Right lobe of liver (tissue), 4 donors: ENCODE results near the gene PON2.

Experiments
- CTCF ChIP-seq, 4 donors: fragments of 200-600 bp in 3 of 4; fragments of 450-650 bp in 1 of 4; IDR thresholded peaks; one replicate each; pipeline versions ENCODE4 v1.5.1 to v1.8.0; 2016 to 2022; ENCODE audit warnings: antibody characterized with exemption in 4 of 4, mild to moderate bottlenecking in 2 of 4
- POLR2A ChIP-seq: fragments of 450-650 bp; IDR thresholded peaks from one replicate; pipeline ENCODE4 v1.6.1; 2017; ENCODE audit warnings: antibody characterized with exemption, mild to moderate bottlenecking
- donor health status: DM: no; HTN: no; CAD: no.
- donor health status: DM: no; HTN: no; CAD: no.
- donor health status: DM: no; HTN: yes; CAD: no.

DNA sequence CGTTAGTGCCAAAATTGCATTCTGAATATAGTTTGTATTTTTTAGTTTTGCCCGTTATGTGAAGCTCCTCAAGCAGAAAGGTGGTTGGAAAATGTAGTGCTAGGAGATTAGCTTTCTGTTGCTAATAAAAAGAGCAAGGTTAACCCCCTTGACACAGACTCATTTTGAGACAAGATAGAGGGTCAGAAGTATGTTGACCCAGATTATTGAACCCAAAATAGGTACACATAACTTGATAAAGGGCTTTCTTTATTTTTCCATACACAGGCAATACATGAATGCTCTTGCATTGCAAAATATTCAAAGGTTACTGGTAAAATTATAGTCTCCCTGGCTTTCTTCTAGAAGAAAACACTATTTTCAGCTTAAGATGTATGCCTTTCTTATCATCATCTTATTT, 10.0 kb upstream of the PON2 start:
- TF ChIP-seq CTCF (IDR thresholded peaks at IDR 0.05) (no peak), POLR2A (no peak)
